ENCODE data around the gene PIP5KL1.

The PIP5KL1 gene

GRCh38 chr9:127947841-127948710 lies 17.5 kb upstream of the PIP5KL1 start:
- no peaks in the 10 kb centered on the region for H3K9me3 ChIP-seq (ENCODE audit: insufficient read depth, low read length)
- H3K27ac ChIP-seq (ENCODE audit: low read length) = no peak overlapping the region
- no peaks in the 10 kb centered on the region for H3K27me3 ChIP-seq (ENCODE audit: low read depth, low read length)
- TF ChIP-seq EZH2phosphoT487 (IDR thresholded peaks at IDR 0.05; ENCODE audit: low read depth) (no peak), CTCF (IDR thresholded peaks at IDR 0.05; ENCODE audit: low read depth, low read length) (no peak)
- no peak overlapping the region for H2AFZ ChIP-seq (ENCODE audit: low read depth, low read length)
- no peaks in the 10 kb centered on the region for H4K20me1 ChIP-seq (ENCODE audit: insufficient read depth, low read length)
- H3K9ac ChIP-seq (ENCODE audit: low read length) = no peak overlapping the region
- H3K79me2 ChIP-seq (ENCODE audit: low read length) = no peaks in the 10 kb centered on the region
- H3K4me3 ChIP-seq (ENCODE audit: low read length) = no peak overlapping the region
- peaks cover 16% of the 10 kb centered on the region for H3K4me1 ChIP-seq (ENCODE audit: low read length)
- peaks cover 6% of the 10 kb centered on the region for H3K36me3 ChIP-seq (replicated peaks; ENCODE audit: low read depth, low read length)
- H3K4me2 ChIP-seq (ENCODE audit: low read length) = no peak overlapping the region

- peaks cover 10% of the 10 kb centered on the region for H3K36me3 ChIP-seq (replicated peaks; ENCODE audit: low read depth, low read length)
- H4K20me1 ChIP-seq (ENCODE audit: insufficient read depth, low read length) = no peaks in the 10 kb centered on the region
- H3K4me1 ChIP-seq (ENCODE audit: low read length) = peaks cover 22% of the 10 kb centered on the region
- H2AFZ ChIP-seq (ENCODE audit: low read depth, low read length) = no peak overlapping the region
- TF ChIP-seq EZH2phosphoT487 (IDR thresholded peaks at IDR 0.05; ENCODE audit: low read depth) = no peak
- TF ChIP-seq CTCF (IDR thresholded peaks at IDR 0.05; ENCODE audit: low read depth, low read length) = no peak
- H3K27me3 ChIP-seq (ENCODE audit: low read depth, low read length) = no peaks in the 10 kb centered on the region
- H3K9me3 ChIP-seq (ENCODE audit: insufficient read depth, low read length) = no peaks in the 10 kb centered on the region
- H3K4me2 ChIP-seq (ENCODE audit: low read length) = no peak overlapping the region
- H3K79me2 ChIP-seq (ENCODE audit: low read length) = no peaks in the 10 kb centered on the region
- no peak overlapping the region for H3K9ac ChIP-seq (ENCODE audit: low read length)
- H3K27ac ChIP-seq (ENCODE audit: low read length) = no peak overlapping the region
- H3K4me3 ChIP-seq (ENCODE audit: low read length) = no peak overlapping the region
These were observed 16.2 kb upstream of the PIP5KL1 start for GRCh38 chr9:127946728-127947127.

- Histone ChIP-seq H3K4me2 (ENCODE audit: low read length) (no peak overlapping the region), H3K36me3 (replicated peaks; ENCODE audit: low read depth, low read length) (peaks cover 10% of the 10 kb centered on the region), H3K79me2 (ENCODE audit: low read length) (no peaks in the 10 kb centered on the region), H2AFZ (ENCODE audit: low read depth, low read length) (no peak overlapping the region), H3K4me1 (ENCODE audit: low read length) (peaks cover 22% of the 10 kb centered on the region), H3K27ac (ENCODE audit: low read length) (no peak overlapping the region), H3K4me3 (ENCODE audit: low read length) (no peak overlapping the region), H4K20me1 (ENCODE audit: insufficient read depth, low read length) (no peaks in the 10 kb centered on the region), H3K27me3 (ENCODE audit: low read depth, low read length) (no peaks in the 10 kb centered on the region), H3K9ac (ENCODE audit: low read length) (no peak overlapping the region), H3K9me3 (ENCODE audit: insufficient read depth, low read length) (no peaks in the 10 kb centered on the region)
- TF ChIP-seq CTCF (IDR thresholded peaks at IDR 0.05; ENCODE audit: low read depth, low read length) (no peak), EZH2phosphoT487 (IDR thresholded peaks at IDR 0.05; ENCODE audit: low read depth) (no peak)
These were observed 15.4 kb upstream of the PIP5KL1 start for GRCh38 chr9:127945942-127946341.

GRCh38 chr9:127945338-127945737 lies 14.8 kb upstream of the PIP5KL1 start:
- Histone ChIP-seq H3K4me1 (ENCODE audit: low read length) (peaks cover 22% of the 10 kb centered on the region), H3K4me2 (ENCODE audit: low read length) (no peak overlapping the region), H3K9ac (ENCODE audit: low read length) (no peak overlapping the region), H2AFZ (ENCODE audit: low read depth, low read length) (no peak overlapping the region), H3K27ac (ENCODE audit: low read length) (no peak overlapping the region), H3K9me3 (ENCODE audit: insufficient read depth, low read length) (no peaks in the 10 kb centered on the region), H3K79me2 (ENCODE audit: low read length) (no peaks in the 10 kb centered on the region), H4K20me1 (ENCODE audit: insufficient read depth, low read length) (no peaks in the 10 kb centered on the region), H3K36me3 (replicated peaks; ENCODE audit: low read depth, low read length) (peaks cover 10% of the 10 kb centered on the region), H3K4me3 (ENCODE audit: low read length) (no peak overlapping the region), H3K27me3 (ENCODE audit: low read depth, low read length) (no peaks in the 10 kb centered on the region)
- TF ChIP-seq CTCF (IDR thresholded peaks at IDR 0.05; ENCODE audit: low read depth, low read length) = no peak
- no peak for TF ChIP-seq EZH2phosphoT487 (IDR thresholded peaks at IDR 0.05; ENCODE audit: low read depth)

Data from OCI-LY3 (cell line).